Measurements from ENCODE around the gene LRRFIP2. TPM values are rescaled to one million over a fixed set of nuclear protein-coding genes. Genes with fewer than 3 reads are reported as not detected.
"Not testable (repeated sequence)": the region's sequence is repeated elsewhere in the genome, so short reads cannot be mapped to it uniquely, and the experiment has no call there.

LRRFIP2 gene
- total RNA-seq, 1 donor from 2014 or later: 50.7 TPM

- H3K27me3 Mint-ChIP-seq (ENCODE audit: low read depth): no peaks in the 10 kb centered on the region
- no peak for TF ChIP-seq CTCF (IDR thresholded peaks at IDR 0.05)
- no peak for DNase-seq (ENCODE audit: low spot score)
- no peaks in the 10 kb centered on the region for H3K9me3 Mint-ChIP-seq (ENCODE audit: low read depth)
- H3K4me1 Mint-ChIP-seq (ENCODE audit: low read depth): peaks cover 17% of the 10 kb centered on the region
- H3K36me3 Mint-ChIP-seq (ENCODE audit: low read depth): no peaks in the 10 kb centered on the region
- H3K27ac Mint-ChIP-seq (ENCODE audit: unreplicated experiment): no peak overlapping the region
- H3K4me3 Mint-ChIP-seq (ENCODE audit: unreplicated experiment): no peak overlapping the region
Measured at GRCh38 chr3:37127340-37127739, 47.0 kb downstream of the LRRFIP2 start.

GRCh38 chr3:37126856-37127255, 47.5 kb downstream of the LRRFIP2 start:
- TF ChIP-seq CTCF (IDR thresholded peaks at IDR 0.05): no peak
- Mint-ChIP-seq H3K27me3 (ENCODE audit: low read depth) (no peaks in the 10 kb centered on the region), H3K4me3 (ENCODE audit: unreplicated experiment) (no peak overlapping the region), H3K9me3 (ENCODE audit: low read depth) (peaks cover 3% of the 10 kb centered on the region), H3K4me1 (ENCODE audit: low read depth) (peaks cover 15% of the 10 kb centered on the region), H3K36me3 (ENCODE audit: low read depth) (peaks cover 4% of the 10 kb centered on the region), H3K27ac (ENCODE audit: unreplicated experiment) (no peak overlapping the region)
- DNase-seq (ENCODE audit: low spot score): no peak

GRCh38 chr3:37125195-37126073, 48.9 kb downstream of the LRRFIP2 start:
- no peak overlapping the region for H3K27ac Mint-ChIP-seq (ENCODE audit: unreplicated experiment)
- peaks cover 6% of the 10 kb centered on the region for H3K4me1 Mint-ChIP-seq (ENCODE audit: low read depth)
- no peak overlapping the region for H3K4me3 Mint-ChIP-seq (ENCODE audit: unreplicated experiment)
- H3K27me3 Mint-ChIP-seq (ENCODE audit: low read depth): no peaks in the 10 kb centered on the region
- H3K36me3 Mint-ChIP-seq (ENCODE audit: low read depth): peaks cover 6% of the 10 kb centered on the region
- DNase-seq (ENCODE audit: low spot score): no peak
- peaks cover 3% of the 10 kb centered on the region for H3K9me3 Mint-ChIP-seq (ENCODE audit: low read depth)
- no peak for TF ChIP-seq CTCF (IDR thresholded peaks at IDR 0.05)

GRCh38 chr3:37124435-37124834, 49.9 kb downstream of the LRRFIP2 start:
- DNase-seq (ENCODE audit: low spot score): no peak
- H3K4me1 Mint-ChIP-seq (ENCODE audit: low read depth): no peaks in the 10 kb centered on the region
- peak overlapping the region; percentile 17 for H3K27ac Mint-ChIP-seq (ENCODE audit: unreplicated experiment)
- H3K9me3 Mint-ChIP-seq (ENCODE audit: low read depth): peaks cover 3% of the 10 kb centered on the region
- H3K27me3 Mint-ChIP-seq (ENCODE audit: low read depth): no peaks in the 10 kb centered on the region
- peaks cover 6% of the 10 kb centered on the region for H3K36me3 Mint-ChIP-seq (ENCODE audit: low read depth)
- H3K4me3 Mint-ChIP-seq (ENCODE audit: unreplicated experiment): no peak overlapping the region
- no peak for TF ChIP-seq CTCF (IDR thresholded peaks at IDR 0.05)

- peaks cover 6% of the 10 kb centered on the region for H3K36me3 Mint-ChIP-seq (ENCODE audit: low read depth)
- no peak overlapping the region for H3K27ac Mint-ChIP-seq (ENCODE audit: unreplicated experiment)
- TF ChIP-seq CTCF (IDR thresholded peaks at IDR 0.05): no peak
Measured at GRCh38 chr3:37123292-37123691, 51.1 kb downstream of the LRRFIP2 start.

GRCh38 chr3:37122069-37122468, 52.3 kb downstream of the LRRFIP2 start:
- not testable (repeated sequence) for H3K9me3 Mint-ChIP-seq (ENCODE audit: low read depth); DNase-seq (ENCODE audit: low spot score); H3K4me3 Mint-ChIP-seq (ENCODE audit: unreplicated experiment); H3K36me3 Mint-ChIP-seq (ENCODE audit: low read depth); H3K27me3 Mint-ChIP-seq (ENCODE audit: low read depth); H3K4me1 Mint-ChIP-seq (ENCODE audit: low read depth); H3K27ac Mint-ChIP-seq (ENCODE audit: unreplicated experiment)

More at GRCh38 chr3:37123292-37123691, 51.1 kb downstream of the LRRFIP2 start:
- DNase-seq (ENCODE audit: low spot score): no peak
- Mint-ChIP-seq H3K4me1 (ENCODE audit: low read depth) (peaks cover 4% of the 10 kb centered on the region), H3K9me3 (ENCODE audit: low read depth) (peaks cover 3% of the 10 kb centered on the region), H3K4me3 (ENCODE audit: unreplicated experiment) (no peak overlapping the region), H3K27me3 (ENCODE audit: low read depth) (no peaks in the 10 kb centered on the region)

All from chondrocyte (in vitro differentiated cells).